Astrocyte of the cerebellum (primary cell): ENCODE results near the gene SPNS2.

ENCODE experiments used
- DNase-seq: peaks from one replicate; pipeline ENCODE4 v3.0.0-alpha.2; 2011; ENCODE audit warnings: low read depth
- H3K4me3 ChIP-seq: 2 replicates; pipeline ENCODE4 v1.5.1; 2011; ENCODE audit warnings: mild to moderate bottlenecking, low read depth, low read length, moderate library complexity
- in situ Hi-C: cut with HindIII; loops from 2 replicates; pipeline ENCODE4 v1.10.0; 2017; ENCODE audit warnings: low sequenced_read_pairs
- TF ChIP-seq, protein P1 (sequence below): IDR thresholded peaks from 2 replicates; pipeline ENCODE4 v1.5.1; 2012; ENCODE audit warnings: low read length, low read depth, moderate library complexity, mild to moderate bottlenecking; ENCODE audit errors: missing control alignments

SPNS2 gene

DNA sequence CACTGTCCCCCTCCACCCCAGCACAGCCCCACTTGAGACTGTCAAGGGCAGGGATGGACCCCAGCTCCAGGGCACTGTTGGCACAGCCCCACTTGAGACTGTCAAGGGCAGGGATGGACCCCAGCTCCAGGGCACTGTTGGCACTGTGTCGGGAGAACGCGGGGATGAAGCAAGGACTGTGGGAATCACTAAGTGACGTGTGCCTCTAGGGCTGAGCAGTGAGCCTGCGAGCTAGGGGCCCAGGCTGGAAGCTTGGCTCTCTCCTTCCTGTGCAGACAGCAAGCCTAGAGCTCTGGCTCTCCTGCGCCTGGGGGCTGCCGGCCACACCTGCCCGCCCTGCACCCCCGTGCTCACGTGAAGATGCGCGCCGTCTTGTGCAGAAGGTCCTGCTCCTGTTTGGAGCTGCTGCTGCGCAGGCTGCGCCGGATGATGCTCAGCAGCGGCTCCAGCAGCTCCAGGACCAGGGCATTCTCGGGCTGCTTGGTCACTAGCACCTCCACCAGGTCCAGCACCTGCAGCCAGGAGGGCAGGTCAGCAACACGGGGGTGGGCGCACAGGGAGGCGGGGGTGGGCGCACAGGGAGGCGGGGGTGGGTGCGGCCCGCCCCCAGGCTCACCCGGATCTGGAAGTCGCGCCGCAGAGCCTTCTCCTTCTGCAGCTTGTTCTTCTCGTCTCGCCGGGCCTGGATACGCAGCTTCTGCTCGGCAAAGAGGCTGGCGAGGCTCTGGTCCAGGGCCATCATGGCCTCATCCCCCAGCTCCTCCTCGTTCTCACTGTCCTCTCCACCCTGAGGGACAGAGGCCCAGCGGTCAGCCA lies 45.7 kb downstream of the SPNS2 start:
- DNase-seq = no peak
- in situ Hi-C loops = no loop called here
- TF ChIP-seq, protein P1, sequence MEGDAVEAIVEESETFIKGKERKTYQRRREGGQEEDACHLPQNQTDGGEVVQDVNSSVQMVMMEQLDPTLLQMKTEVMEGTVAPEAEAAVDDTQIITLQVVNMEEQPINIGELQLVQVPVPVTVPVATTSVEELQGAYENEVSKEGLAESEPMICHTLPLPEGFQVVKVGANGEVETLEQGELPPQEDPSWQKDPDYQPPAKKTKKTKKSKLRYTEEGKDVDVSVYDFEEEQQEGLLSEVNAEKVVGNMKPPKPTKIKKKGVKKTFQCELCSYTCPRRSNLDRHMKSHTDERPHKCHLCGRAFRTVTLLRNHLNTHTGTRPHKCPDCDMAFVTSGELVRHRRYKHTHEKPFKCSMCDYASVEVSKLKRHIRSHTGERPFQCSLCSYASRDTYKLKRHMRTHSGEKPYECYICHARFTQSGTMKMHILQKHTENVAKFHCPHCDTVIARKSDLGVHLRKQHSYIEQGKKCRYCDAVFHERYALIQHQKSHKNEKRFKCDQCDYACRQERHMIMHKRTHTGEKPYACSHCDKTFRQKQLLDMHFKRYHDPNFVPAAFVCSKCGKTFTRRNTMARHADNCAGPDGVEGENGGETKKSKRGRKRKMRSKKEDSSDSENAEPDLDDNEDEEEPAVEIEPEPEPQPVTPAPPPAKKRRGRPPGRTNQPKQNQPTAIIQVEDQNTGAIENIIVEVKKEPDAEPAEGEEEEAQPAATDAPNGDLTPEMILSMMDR = no peak
- no peak overlapping the region for H3K4me3 ChIP-seq

DNA sequence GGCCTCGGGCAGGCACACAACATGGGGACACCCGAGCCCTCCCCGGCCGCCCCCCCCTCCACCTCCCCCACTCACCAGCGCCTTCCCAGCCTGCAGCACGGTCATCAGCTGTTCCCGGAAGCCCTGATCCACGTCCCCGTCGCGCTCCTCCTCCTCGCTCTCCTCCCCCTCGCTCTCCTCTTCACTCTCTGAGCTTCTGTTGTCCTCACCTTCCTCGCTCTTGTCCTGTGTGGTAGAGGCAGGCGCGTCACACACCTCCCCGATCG lies 46.2 kb downstream of the SPNS2 start:
- in situ Hi-C loops = no loop called here
- no peak overlapping the region for H3K4me3 ChIP-seq
- TF ChIP-seq, protein P1 = no peak
- DNase-seq = no peak

DNA sequence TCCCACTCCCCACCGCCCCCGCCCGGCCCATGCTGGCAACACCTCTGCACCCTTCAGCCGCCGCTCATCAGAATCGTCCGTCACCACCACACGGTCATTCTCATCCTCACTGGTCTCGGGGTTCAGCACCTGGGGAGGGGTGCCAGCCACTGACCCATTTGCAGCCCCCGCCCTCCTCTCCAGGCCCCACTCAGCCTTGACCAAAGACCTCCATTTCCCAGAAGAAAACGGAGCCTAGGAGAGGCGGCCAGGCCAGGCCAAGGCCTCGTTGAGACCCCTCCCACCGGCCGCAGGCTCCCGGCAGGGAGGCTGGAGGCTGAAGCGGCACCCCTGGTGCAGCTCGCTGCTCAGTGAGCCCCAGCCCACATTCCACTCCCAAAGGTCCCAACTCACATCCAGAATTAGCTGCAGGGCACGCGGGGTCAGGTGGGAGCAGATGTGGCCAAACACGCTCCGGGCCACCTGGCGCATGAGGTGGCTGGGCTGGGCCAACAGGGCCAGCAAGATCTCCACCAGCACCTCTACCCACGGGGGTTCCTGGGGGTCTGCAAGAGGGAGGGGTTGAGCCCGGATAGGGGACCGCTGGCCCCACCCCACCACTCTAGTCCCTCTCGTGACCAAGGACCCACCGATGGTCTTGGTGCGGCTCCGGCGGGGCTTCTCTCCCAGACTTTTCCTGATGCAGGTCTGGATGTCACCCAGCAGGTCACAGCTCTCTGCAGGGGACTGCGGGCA lies 46.7 kb downstream of the SPNS2 start:
- no peak for DNase-seq
- TF ChIP-seq, protein P1 = no peak
- in situ Hi-C loops = no loop called here
- H3K4me3 ChIP-seq = no peak overlapping the region

DNA sequence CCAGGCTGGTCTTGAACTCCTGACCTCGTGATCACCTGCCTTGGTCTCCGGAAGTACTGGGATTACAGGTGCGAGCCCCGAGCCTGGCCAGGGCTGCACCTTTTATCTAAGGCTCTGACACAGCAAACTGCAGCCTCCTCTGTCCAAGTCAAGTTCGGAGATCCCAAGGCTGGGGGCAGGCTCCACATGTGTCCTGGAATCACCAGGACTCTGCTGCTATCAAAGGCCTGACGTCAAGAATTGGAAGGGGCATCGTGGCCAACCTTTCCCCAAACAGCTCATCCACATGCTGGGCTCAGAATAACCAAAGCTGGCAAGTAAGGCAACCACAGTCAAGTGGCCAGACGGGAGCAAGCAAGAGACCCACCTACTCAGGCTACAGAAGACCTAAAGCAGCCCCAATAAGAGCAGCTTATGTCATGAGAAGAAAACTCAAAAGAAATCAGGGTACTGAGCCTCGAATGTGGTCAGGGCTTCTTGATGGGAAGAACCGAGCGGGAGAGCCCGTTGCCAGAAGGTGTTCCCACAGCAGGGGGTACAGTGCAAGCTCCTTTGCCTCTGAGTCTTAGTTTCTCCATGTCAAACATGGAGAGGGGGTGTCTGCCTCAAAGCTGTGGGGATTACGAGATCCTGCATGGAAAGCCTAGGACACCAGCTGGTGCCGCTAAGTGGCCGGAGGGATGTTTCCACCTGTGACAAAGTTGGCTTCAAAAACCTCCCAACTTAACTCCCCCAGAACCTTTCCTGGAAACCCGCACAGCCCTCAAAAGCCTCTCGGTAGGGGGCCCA lies 48.6 kb downstream of the SPNS2 start:
- H3K4me3 ChIP-seq = no peak overlapping the region
- in situ Hi-C loops = no loop called here
- TF ChIP-seq, protein P1 = no peak
- DNase-seq = no peak

DNA sequence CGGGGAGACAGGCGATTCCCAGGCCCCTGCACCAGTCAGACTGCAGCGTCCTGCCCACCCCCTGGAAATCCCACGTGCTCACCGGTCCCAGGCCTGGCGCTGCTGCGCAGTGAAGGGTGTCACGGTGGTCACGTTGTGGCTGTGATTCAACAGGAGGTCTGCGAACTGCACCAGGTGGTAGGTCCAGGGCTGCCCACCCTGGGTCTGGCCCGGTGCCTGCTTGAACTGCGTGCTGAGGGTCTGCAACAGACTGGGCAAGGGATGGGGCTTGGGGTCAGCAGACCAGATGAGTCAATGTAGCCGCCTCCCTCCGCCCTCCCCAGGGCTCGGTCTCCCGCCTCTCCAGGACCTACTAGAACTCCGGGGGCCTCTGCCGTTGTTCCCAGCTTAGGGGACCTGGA lies 49.4 kb downstream of the SPNS2 start:
- in situ Hi-C loops = no loop called here
- TF ChIP-seq, protein P1 = no peak
- H3K4me3 ChIP-seq = no peak overlapping the region
- DNase-seq = no peak

DNA sequence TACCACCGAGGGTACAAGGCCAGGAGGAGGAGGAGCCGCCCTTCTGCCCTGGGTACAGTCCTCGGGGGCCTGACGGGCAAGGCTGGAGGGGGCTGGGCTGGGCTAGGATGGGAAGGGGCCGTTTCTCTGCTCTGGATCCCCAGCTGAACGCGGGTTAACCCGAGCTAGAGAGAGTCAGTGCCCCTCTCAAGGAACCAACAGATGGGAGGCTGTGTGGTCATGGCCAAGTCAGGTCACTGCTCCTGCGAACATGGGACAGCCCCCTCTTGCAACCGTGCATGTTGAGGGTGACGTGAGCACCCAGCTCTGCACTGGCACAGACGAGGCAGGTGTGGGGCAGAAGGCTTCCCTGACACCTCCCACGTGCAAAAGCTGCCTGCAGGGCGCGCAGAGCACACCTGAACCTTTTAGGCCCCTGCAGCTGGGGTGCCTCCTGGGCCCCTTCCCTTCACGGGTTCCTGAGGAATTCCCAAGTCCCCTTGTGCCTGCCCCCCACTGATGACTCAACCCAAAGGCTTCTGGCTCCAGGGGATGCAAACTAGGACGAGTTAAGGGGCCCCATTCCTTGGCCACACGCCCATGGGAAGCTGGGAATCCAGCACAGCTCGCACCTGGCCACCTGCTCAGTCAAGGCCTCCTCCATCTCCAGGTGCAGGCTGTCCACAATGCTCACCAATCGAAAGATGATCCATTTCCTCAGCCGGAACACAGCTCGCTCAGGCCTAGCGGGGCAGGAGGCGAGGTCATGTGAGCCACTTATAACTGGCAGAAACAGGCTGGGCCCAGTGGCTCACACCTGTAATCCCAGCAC lies 50.2 kb downstream of the SPNS2 start:
- TF ChIP-seq, protein P1 = no peak
- no peak overlapping the region for H3K4me3 ChIP-seq
- no peak for DNase-seq
- in situ Hi-C loops = no loop called here
